NCI-H2081 treated with DMSO at 0.1 percent for 48 hours (cell line): ENCODE measurements around the gene PPP1CA.

Experiments
- DNase-seq: peaks from one replicate; lab custom pipeline; 2025; lab: John Stamatoyannopoulos, UW

PPP1CA gene

DNA sequence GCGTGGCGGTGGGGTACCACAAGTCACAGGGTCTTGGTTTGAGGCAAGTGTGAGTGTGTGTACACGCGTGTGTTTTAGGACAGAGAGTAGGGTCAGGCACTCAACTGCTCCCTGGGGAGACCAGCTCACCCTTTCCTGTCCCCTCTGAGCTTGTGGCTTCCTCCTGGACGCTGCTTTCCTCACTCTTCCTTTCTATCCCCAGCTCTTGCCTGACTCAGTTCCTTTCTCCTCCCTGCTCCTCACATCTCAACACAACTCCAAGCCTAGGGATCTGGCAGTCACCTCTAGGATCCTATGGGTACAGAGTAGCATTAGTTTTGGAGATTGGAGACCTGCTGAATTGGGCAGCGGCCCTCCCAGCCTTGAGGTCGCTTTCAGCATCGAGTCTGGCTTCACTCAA, 32.4 kb downstream of the PPP1CA start:
- DNase-seq: no peak

DNA sequence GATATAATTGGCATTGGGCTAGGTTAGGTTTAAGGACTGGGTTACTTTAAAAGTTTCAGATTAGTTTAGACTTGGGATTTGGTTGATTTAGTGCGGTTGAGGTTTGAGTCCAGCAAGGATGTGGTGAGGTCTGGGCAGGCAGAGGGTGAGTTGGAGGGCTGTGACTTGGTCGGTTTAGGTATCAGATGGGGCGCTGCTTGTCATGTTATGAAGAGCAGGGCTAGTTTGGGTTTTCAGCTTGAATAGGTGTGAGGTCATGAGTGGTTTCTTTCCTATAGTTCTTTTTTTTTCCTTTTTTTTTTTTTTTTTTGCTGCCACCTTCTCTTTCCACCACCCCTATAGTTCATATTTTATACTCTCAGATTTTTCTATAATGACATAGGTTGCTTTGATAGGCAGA, 33.0 kb downstream of the PPP1CA start:
- DNase-seq: no peak

DNA sequence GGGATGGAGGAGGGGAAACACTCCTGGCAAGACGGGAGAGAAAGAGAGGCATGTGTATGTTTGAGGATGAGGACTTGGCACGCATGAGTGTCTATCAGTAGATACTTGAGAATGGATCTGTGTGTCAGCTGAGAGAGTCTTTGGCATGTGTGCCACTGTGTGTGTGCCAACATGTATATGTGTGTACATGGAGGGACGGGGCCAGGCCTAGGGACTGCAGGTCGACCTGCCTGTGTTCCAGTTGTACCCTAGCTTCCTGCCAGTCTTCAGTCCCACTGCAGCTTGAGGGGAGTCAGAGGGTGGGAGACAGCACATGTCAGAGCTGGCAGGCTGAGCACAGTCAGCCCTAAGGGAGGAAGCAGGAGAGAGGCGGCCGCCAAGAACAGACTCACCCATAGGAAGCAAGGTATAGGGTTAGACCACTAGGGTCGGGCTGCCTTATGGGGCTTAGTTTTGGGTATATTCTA, 33.9 kb downstream of the PPP1CA start:
- no peak for DNase-seq

DNA sequence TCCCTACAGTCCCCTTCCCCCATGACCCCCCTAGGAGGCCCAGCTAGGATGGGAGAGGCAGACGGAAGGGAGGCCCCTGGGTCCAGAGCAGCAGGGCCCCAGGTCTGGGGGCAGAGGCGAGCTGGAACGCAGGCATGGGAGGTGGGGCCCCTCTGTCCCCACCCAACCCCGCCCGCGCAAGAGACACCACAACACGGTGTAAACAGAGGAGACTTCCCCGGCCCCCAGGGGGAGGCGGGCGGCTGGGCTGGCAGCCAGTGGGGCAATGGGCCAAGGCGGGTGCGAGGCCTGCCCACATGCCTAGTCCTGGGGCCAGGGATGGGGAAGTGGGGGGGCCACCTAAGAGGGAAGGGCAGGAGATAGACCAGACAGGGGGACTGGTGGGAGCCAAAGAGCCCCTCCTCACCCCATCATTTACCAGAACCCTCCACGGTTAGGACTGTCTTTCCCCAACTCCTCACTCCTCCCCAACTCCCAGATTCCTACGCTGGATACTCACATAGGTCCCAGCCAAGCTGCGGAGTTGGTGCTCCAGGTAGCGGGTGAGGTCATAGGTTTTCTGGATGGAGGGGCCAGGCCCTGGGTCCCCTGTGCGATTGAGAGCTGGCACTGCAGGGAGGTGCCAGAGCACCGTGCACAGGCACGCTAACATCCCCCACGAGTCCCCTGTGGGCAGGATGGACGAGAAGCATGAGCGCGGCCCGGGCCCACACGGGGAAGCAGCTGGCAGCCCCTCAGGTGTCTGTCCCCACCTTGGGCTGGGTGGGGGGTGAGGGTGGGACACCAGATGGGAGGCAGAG, 34.5 kb downstream of the PPP1CA start:
- DNase-seq: no peak

DNA sequence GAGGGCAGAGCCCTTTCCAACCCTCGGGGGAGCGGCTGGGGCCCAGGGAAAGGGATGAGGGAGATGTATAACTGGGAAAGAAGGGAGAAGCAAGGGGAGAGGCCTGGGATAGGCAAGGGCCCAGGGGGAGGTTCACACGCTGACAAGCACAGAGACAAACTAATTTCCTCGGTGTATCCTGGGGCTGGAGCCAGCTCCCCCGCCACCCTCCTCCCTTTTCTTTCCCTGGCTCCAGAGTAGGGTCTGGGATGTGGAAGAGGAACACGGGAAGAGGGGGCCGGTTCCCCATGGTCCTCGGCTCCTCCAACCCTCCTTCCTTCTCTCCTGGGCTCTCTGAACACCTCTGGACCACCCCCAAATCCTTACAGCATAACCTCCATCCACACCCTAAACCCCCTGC, 35.1 kb downstream of the PPP1CA start:
- no peak for DNase-seq

- no peak for DNase-seq
Observed at GRCh38 chr11:67365736-67366444, 35.8 kb downstream of the PPP1CA start.

- no peak for DNase-seq
Observed at GRCh38 chr11:67364783-67365722, 36.6 kb downstream of the PPP1CA start.

DNA sequence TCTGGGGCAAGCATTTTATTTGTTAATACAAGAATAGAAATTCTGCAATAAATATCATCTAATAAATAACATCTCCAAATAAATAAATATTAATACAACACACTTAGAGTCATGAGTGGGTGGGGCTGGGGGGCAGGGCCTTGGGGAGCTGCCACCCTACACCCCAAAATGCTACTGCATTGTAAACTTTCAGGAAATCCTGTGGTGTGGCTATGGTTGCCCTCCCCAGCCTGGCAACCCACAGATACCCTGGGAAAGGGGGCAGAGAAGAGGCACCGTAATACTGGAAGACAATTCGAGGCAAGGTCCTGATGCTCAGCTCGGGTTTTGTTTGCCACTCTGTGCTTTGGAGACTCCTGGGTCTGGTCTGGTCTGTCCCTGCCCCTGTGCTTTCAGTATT, 37.5 kb downstream of the PPP1CA start:
- no peak for DNase-seq

DNA sequence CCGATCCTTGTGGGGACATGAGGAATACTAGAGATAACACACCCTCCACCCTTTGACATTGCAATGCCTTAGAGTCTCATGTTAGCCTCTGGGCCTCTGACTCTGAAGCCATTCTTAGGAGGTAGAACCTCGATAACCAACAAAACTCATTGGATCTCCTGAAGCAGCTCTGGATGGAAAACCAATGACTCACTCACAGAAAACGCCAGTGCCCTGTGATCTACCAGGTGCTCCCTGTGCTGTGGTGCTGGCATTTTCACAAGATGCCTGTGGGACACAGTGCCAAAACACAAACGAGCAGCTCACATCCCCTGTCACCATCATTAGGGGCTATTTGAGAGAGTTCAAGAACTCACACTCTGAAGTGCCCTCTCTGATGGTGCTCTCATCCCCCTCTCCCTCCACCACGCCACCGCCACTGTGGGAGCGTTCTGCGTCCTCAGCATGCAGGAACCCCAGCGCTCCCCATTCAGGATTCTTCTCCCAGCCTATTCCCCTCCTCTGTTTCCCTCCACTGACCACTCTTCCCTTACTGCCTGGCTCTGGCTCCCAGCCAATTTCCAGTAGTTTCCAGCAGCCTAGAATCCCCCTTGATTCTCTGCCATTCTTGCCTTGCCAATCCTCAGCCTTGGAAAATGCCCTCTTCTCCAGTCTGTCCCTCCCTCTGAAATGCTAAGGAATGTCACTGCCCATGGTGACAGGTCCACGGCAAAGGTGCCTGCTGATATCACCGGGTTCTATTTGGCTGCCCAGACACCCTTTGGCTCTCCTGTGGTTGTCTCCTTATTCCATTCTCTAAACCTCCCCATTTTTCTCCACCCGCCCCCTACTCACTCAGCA, 43.6 kb downstream of the PPP1CA start:
- no peak for DNase-seq

DNA sequence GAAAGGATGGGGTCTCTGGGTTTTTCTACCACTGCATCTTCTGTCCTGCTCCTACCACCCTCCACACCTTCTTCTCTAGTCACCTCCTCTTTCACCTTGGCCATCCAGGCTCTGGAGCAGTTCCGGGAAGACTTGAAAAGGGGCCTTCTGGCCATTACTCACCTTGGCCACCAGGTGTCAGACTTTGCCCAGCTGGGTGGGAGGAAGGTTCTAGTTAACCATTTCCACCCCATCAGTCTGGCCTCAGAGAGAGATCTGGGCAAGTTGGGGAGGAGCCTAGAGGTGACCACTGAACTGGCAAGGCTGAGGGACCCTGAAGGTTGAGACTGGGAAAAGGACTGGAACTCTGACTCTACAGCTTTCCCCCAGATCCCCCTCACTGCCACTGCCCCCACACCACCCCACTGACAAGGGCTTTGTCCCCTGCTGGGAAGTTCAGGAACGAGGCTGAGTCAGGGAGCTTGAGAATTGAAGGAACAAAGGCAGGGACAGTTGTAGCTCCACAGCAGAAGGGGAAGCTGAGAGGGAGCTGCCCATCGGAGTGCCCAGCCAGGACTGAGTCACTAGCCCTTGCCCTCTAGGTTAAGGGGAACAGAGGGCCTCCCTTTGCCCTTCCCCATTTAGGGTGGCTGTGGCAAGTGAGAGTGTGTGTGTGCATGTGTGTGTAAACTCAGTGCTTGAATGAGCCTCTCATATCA, 44.6 kb downstream of the PPP1CA start:
- DNase-seq: no peak

- no peak for DNase-seq
Observed at GRCh38 chr11:67356387-67356863, 45.2 kb downstream of the PPP1CA start.

- DNase-seq: no peak
Observed at GRCh38 chr11:67355794-67356386, 45.8 kb downstream of the PPP1CA start.

DNA sequence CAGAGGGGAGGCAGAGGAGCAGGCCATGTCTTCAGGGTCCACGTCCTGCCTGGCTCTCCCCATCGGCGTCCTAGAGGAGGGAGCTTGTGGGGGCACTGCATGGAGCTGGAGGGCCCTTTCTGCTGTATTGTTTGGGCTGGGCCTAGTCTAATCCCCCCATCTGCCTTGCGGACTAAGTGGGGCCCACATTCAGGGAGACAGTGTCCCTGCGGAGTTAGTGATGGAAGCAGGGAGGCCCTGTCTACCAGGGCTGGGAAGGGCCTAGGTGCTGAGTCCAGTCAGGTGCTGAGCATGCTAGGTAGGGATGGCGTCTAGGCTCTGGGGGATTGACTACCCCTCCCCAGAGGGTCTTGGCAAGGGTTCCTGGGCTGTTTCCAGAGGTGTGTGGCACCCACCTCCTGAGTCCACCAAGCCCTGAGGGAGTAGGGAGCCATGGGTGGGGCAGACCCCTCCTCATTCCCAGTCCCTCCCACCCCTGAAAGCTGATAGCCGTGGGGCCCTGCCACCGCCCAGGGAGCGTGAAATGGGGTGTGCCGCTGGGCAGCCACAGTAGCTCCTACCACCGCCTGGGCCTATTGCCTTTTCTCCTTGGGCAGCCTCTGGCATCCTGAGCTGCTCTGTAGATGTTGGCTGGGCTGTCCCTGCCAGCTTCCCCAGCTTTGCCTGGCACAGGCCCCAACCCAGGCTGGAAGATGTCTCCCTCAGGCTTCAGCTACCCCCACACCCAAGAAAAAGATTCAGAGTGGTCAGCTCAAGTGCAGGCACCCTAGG, 46.5 kb downstream of the PPP1CA start:
- DNase-seq: no peak

GRCh38 chr11:67354075-67355022, 47.3 kb downstream of the PPP1CA start:
- no peak for DNase-seq

GRCh38 chr11:67353317-67354074, 48.2 kb downstream of the PPP1CA start, which contains the start of gene POLD4:
Gene POLD4 (minus strand): TSS chr11:67353546. CDS start chr11:67353399, 147 bp downstream.
- DNase-seq: peak; percentile 23

DNA sequence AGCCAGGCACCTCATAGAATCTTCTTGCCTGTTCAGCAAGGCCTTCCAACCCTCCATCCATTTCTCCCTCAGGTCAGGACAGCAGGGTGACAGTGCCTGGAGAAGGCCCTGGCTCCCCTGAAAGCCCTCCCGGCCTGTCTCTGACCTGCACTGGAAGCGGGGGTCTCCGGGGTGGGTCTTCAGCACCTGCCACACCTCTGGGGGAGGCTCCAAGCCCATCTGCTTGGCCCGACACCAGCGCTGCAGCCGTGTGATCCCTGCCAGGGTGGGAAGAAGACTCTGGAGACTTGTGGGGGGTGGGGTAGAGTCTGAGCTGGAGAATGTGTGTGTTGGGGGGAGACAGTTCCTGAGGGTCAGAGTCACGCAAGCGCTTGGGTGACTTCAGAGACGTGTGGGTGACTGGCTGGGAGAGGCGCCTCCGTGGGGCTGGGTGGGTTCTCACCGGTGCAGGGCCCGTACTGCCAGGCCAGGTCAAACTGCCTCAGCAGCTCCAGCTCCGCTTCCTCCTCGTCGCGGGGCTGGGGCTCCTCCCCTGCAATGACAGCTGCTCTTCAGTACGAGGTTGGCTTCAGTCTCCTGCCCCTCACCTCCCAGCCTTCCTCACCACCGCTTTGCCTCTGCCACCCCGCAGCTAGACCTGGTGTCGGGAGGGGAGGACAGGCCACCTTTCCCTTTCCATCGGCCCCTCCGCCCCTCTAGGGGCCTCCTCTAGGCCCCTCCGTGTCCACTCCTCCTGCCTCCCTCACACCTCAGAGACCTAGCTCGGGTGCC, 48.9 kb downstream of the PPP1CA start:
- no peak for DNase-seq
